GM18861 (cell line): ENCODE results near the gene UMPS.
"Not testable (repeated sequence)": the region's sequence is repeated elsewhere in the genome, so short reads cannot be mapped to it uniquely, and the experiment has no call there.

ENCODE experiments used
- ATAC-seq: cut with Tn5 transposase; IDR thresholded peaks from one replicate; pipeline ENCODE4 v1.9.1; 2021; ENCODE audit not compliant: unreplicated experiment

Gene UMPS

DNA sequence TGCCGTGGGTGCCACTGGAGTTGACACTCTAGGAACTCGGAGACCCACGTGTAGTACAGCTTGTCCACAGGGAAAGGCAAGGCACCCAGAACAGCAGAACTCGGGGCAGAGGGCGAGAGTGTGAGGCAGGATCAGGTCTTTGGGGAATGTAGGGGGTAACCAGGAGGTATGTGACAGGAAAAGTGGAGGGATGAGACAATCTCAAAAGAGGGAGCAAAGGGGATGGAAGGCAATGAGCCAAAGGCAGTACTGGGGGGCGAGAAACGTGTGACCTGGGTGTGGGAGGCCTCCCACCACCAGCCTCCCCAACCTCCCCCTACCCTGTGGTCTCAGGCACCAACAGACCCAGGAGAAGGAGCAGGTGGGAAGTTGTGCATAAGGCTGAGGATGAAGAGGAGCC lies 48.9 kb downstream of the UMPS start:
- no peak for ATAC-seq

DNA sequence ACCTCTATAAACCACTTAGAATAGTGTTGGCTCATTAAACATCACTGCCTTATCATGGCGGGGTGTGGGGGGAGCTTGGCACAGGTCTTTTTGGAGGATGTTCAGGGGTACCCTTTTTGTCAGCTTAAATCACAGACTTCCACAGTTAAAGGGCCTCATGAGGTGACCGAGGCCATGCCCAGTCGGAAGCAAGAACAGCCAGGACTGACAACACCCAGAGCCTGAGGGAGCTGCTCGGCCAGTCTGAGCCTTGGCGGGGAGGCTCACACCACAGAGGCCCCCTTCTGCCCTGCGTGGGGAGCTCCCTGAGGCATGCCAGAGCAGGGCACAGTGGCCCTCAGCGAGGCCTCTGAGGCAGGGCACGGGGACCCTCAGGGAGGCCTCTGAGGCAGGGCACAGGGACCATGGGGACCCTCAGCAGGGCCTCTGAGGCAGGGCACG lies 49.5 kb downstream of the UMPS start:
- ATAC-seq: no peak

- no peak for ATAC-seq
Measured at GRCh38 chr3:124780356-124780755, 50.1 kb downstream of the UMPS start.

- ATAC-seq: no peak
Measured at GRCh38 chr3:124780761-124781475, 50.7 kb downstream of the UMPS start.

GRCh38 chr3:124781476-124782376 lies 51.5 kb downstream of the UMPS start:
- no peak for ATAC-seq

- ATAC-seq: not testable (repeated sequence)
Measured at GRCh38 chr3:124782377-124782712, 52.1 kb downstream of the UMPS start.

DNA sequence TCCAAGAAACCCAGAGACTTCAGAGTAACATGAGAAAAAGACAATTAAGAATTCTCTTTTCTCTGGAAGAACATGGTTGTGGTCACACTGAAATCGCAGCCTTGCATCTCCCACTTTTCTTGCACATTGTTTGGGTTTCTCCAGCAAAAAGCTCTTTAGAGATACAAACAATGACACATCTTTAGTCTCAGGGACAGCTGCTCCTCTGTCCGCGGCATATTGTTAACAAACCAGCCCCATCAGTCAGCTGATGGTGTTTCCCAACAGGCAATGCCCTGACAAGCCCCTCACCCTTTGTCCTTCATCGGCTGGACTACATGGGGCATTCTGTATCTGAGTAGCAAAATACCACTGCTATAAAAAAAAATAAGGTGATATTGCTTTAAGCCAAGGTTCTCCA lies 53.4 kb downstream of the UMPS start:
- no peak for ATAC-seq

- no peak for ATAC-seq
Measured at GRCh38 chr3:124784686-124785382, 54.6 kb downstream of the UMPS start.

DNA sequence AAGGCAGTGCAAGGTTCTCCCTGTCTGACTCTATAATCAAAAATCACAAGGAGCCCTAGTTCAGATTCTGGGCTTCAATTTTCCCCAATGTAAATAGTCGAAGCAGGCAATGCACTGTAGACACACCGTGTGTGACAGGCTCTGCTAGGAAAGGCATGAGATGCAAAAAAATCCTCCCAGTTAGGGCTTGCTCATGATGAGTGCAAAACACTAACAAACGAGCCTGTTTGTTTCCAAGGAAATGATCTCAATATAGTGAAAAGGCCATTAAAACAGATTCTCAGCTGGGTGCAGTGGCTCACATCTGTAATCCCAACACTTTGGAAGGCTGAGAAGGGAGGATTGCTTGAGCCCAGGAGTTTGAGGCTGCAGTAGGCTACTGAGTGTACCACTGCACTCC lies 55.7 kb downstream of the UMPS start:
- no peak for ATAC-seq

GRCh38 chr3:124786511-124787241 lies 56.4 kb downstream of the UMPS start:
- ATAC-seq: no peak

GRCh38 chr3:124787476-124788195 lies 57.4 kb downstream of the UMPS start:
- no peak for ATAC-seq

- ATAC-seq: no peak
Measured at GRCh38 chr3:124788254-124788745, 58.0 kb downstream of the UMPS start.

GRCh38 chr3:124789103-124789502 lies 58.9 kb downstream of the UMPS start:
- ATAC-seq: not testable (repeated sequence)

GRCh38 chr3:124791142-124791541 lies 60.9 kb downstream of the UMPS start:
- no peak for ATAC-seq

GRCh38 chr3:124791639-124792151 lies 61.4 kb downstream of the UMPS start:
- no peak for ATAC-seq

DNA sequence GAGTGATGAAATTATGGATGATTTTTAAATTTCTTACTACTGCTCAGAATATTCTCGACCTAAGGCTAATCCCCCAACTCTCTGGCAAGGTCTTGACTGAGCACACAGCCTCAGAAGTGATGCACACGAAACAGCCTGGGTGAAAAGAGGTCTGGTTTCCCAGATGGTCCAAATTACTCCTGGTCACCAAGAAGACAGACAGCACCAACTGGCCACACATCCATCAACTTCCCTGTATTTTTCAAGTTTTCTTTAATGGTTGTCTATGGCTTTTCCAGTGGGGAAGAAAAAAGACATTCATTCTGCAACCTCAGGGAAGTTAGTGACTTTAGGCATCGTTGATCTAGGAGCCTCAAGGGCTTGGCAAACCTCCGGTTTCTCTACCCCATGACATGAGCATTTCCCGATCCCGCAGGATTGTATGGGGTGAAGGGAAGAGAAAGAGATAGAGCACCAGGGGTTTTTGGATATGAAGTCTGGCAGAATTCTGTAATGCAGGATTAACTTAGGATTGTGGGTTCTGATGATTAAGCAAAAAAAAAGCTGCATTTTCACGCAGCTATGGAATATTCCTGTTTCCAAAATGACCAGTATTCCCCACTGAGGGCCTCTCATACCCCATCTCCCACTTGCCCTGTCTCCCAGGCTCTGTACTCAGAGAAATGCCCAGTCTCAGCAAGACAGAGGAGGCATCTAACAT lies 62.2 kb downstream of the UMPS start:
- no peak for ATAC-seq

GRCh38 chr3:124793054-124793739 lies 62.9 kb downstream of the UMPS start:
- ATAC-seq: no peak

DNA sequence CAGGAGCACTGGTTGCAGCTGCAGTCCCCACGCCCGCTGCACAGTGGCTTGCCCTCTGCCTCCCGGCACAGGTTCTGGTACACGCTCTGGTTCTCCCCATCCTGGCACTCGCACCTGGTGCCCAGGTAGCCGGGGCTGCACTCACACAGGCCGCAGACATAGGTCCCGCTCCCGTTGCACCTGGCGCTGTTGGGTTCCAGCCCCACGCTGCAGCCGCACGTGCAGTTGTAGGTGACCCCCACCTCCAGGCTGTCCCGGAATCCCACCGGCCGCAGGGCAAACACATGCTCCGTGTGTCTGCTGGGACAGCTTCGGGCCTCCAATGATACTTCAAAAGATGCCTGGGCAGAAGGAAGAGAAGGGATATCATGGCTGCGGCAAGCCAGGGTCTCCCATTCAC lies 66.2 kb downstream of the UMPS start:
- ATAC-seq: no peak

- no peak for ATAC-seq
Measured at GRCh38 chr3:124797426-124797945, 67.2 kb downstream of the UMPS start.
